IPS-18a (cell line): ENCODE results near the gene NOC4L.

Source experiments
- H3K27ac ChIP-seq: one replicate; pipeline ENCODE4 v1.5.1; 2013; ENCODE audit warnings: low read length
- H3K27me3 ChIP-seq: one replicate; pipeline ENCODE4 v1.6.1; 2013; ENCODE audit warnings: mild to moderate bottlenecking, low read length; ENCODE audit not compliant: control insufficient read depth, insufficient read depth
- H3K36me3 ChIP-seq: one replicate; pipeline ENCODE4 v1.6.1; 2013; ENCODE audit warnings: low read depth, low read length; ENCODE audit not compliant: control insufficient read depth
- H3K4me1 ChIP-seq: one replicate; pipeline ENCODE4 v1.6.1; 2013; ENCODE audit warnings: low read depth, low read length; ENCODE audit not compliant: control insufficient read depth
- H3K4me3 ChIP-seq: one replicate; pipeline ENCODE4 v1.5.1; 2013; ENCODE audit warnings: low read length
- H3K9ac ChIP-seq: one replicate; pipeline ENCODE4 v1.6.1; 2013; ENCODE audit warnings: mild to moderate bottlenecking, low read length, moderate library complexity
- H3K9me3 ChIP-seq: one replicate; pipeline ENCODE4 v1.6.1; 2013; ENCODE audit warnings: low read depth, low read length; ENCODE audit not compliant: control insufficient read depth

Gene NOC4L

GRCh38 chr12:132138941-132139871 is 5.1 kb upstream of the NOC4L start:
- Histone ChIP-seq H3K9ac (no peak overlapping the region), H3K4me1 (no peaks in the 10 kb centered on the region), H3K27me3 (peaks cover 10% of the 10 kb centered on the region), H3K27ac (no peak overlapping the region), H3K36me3 (peaks cover 33% of the 10 kb centered on the region), H3K9me3 (no peaks in the 10 kb centered on the region), H3K4me3 (no peak overlapping the region)

- H3K36me3 ChIP-seq, result peaks cover 33% of the 10 kb centered on the region
- H3K9me3 ChIP-seq, result no peaks in the 10 kb centered on the region
- no peak overlapping the region for H3K4me3 ChIP-seq
- H3K9ac ChIP-seq, result no peak overlapping the region
- no peak overlapping the region for H3K27ac ChIP-seq
- no peaks in the 10 kb centered on the region for H3K4me1 ChIP-seq
- H3K27me3 ChIP-seq, result peaks cover 10% of the 10 kb centered on the region
These were observed 4.3 kb upstream of the NOC4L start for GRCh38 chr12:132139912-132140311.

GRCh38 chr12:132140501-132140900 is 3.8 kb upstream of the NOC4L start:
- H3K9me3 ChIP-seq, result no peaks in the 10 kb centered on the region
- no peak overlapping the region for H3K27ac ChIP-seq
- H3K9ac ChIP-seq, result no peak overlapping the region
- peaks cover 33% of the 10 kb centered on the region for H3K36me3 ChIP-seq
- H3K4me3 ChIP-seq, result no peak overlapping the region
- H3K27me3 ChIP-seq, result peaks cover 10% of the 10 kb centered on the region
- H3K4me1 ChIP-seq, result no peaks in the 10 kb centered on the region

- Histone ChIP-seq H3K4me1 (no peaks in the 10 kb centered on the region), H3K9ac (no peak overlapping the region), H3K27me3 (peaks cover 10% of the 10 kb centered on the region), H3K9me3 (no peaks in the 10 kb centered on the region), H3K27ac (no peak overlapping the region), H3K4me3 (no peak overlapping the region), H3K36me3 (peaks cover 35% of the 10 kb centered on the region)
These were observed 3.1 kb upstream of the NOC4L start for GRCh38 chr12:132140918-132141841.

GRCh38 chr12:132141976-132142678 is 2.1 kb upstream of the NOC4L start:
- no peak overlapping the region for H3K27ac ChIP-seq
- H3K36me3 ChIP-seq, result peaks cover 38% of the 10 kb centered on the region
- no peaks in the 10 kb centered on the region for H3K4me1 ChIP-seq
- H3K9ac ChIP-seq, result no peak overlapping the region
- no peaks in the 10 kb centered on the region for H3K9me3 ChIP-seq
- peaks cover 4% of the 10 kb centered on the region for H3K27me3 ChIP-seq
- no peak overlapping the region for H3K4me3 ChIP-seq

GRCh38 chr12:132142679-132143335 is 1.4 kb upstream of the NOC4L start:
- Histone ChIP-seq H3K9ac (no peak overlapping the region), H3K9me3 (no peaks in the 10 kb centered on the region), H3K4me3 (peak overlapping the region; percentile 59), H3K27ac (no peak overlapping the region), H3K4me1 (no peaks in the 10 kb centered on the region), H3K36me3 (peaks cover 38% of the 10 kb centered on the region), H3K27me3 (no peaks in the 10 kb centered on the region)

GRCh38 chr12:132143336-132144071 is 753 bp upstream of the NOC4L start:
- peak overlapping the region; percentile 59 for H3K4me3 ChIP-seq
- H3K9ac ChIP-seq, result peak overlapping the region; percentile 0
- H3K27ac ChIP-seq, result no peak overlapping the region
- peaks cover 38% of the 10 kb centered on the region for H3K36me3 ChIP-seq
- H3K27me3 ChIP-seq, result no peaks in the 10 kb centered on the region
- H3K4me1 ChIP-seq, result no peaks in the 10 kb centered on the region
- no peaks in the 10 kb centered on the region for H3K9me3 ChIP-seq

- Histone ChIP-seq H3K9me3 (no peaks in the 10 kb centered on the region), H3K27ac (no peak overlapping the region), H3K9ac (peak overlapping the region; percentile 71), H3K4me3 (peak overlapping the region; percentile 59), H3K36me3 (peaks cover 28% of the 10 kb centered on the region), H3K4me1 (no peaks in the 10 kb centered on the region), H3K27me3 (no peaks in the 10 kb centered on the region)
These were observed 532 bp downstream of the NOC4L start for GRCh38 chr12:132144810-132145168.

- Histone ChIP-seq H3K9me3 (no peaks in the 10 kb centered on the region), H3K4me3 (peak overlapping the region; percentile 59), H3K27me3 (no peaks in the 10 kb centered on the region), H3K36me3 (peaks cover 23% of the 10 kb centered on the region), H3K27ac (no peak overlapping the region), H3K9ac (no peak overlapping the region), H3K4me1 (no peaks in the 10 kb centered on the region)
These were observed 1.1 kb downstream of the NOC4L start for GRCh38 chr12:132145334-132145733.

GRCh38 chr12:132146098-132146497 is 1.8 kb downstream of the NOC4L start:
- Histone ChIP-seq H3K27ac (no peak overlapping the region), H3K27me3 (no peaks in the 10 kb centered on the region), H3K4me1 (no peaks in the 10 kb centered on the region), H3K9me3 (no peaks in the 10 kb centered on the region), H3K36me3 (peaks cover 15% of the 10 kb centered on the region), H3K4me3 (no peak overlapping the region), H3K9ac (no peak overlapping the region)
